Smooth muscle cell (in vitro differentiated cells): ENCODE data around the gene NLRP10. TPM values are rescaled to one million over a fixed set of nuclear protein-coding genes. Genes with fewer than 3 reads are reported as not detected.
A peak's percentile ranks its signal among the peaks of the same experiment; 100 is the strongest.
"Not testable (repeated sequence)": the region's sequence is repeated elsewhere in the genome, so short reads cannot be mapped to it uniquely, and the experiment has no call there.

Experiments
- DNase-seq: peaks from one replicate; lab custom pipeline; 2025; ENCODE audit not compliant: unreplicated experiment; lab: John Stamatoyannopoulos, UW
- H2AFZ ChIP-seq: fragments of 200-600 bp; sonication (generic); 2 replicates; pipeline ENCODE4 v1.6.0; 2016; ENCODE audit warnings: antibody characterized with exemption, low read depth, mild to moderate bottlenecking
- H3F3A ChIP-seq: fragments of 200-600 bp; sonication (generic); 2 replicates; pipeline ENCODE4 v1.6.0; 2017; ENCODE audit warnings: antibody characterized with exemption, low read depth
- H3K27ac ChIP-seq: fragments of 200-600 bp; sonication (generic); 2 replicates; pipeline ENCODE4 v1.5.1; 2016; ENCODE audit warnings: low read depth, mild to moderate bottlenecking
- H3K27me3 ChIP-seq: fragments of 200-600 bp; sonication (generic); 2 replicates; pipeline ENCODE4 v1.6.1; 2016; ENCODE audit warnings: low read depth, mild to moderate bottlenecking
- H3K36me3 ChIP-seq: fragments of 200-600 bp; sonication (generic); 2 replicates; pipeline ENCODE4 v1.5.1; 2016; ENCODE audit warnings: low read depth
- H3K4me1 ChIP-seq: fragments of 200-600 bp; sonication (generic); 2 replicates; pipeline ENCODE4 v1.5.1; 2016; ENCODE audit warnings: low read depth
- H3K4me2 ChIP-seq: fragments of 200-600 bp; sonication (generic); 2 replicates; pipeline ENCODE4 v1.6.0; 2016; ENCODE audit warnings: mild to moderate bottlenecking
- H3K4me3 ChIP-seq: fragments of 200-600 bp; sonication (generic); 2 replicates; pipeline ENCODE4 v1.5.1; 2016; ENCODE audit warnings: mild to moderate bottlenecking
- H3K79me2 ChIP-seq: fragments of 200-600 bp; sonication (generic); 2 replicates; pipeline ENCODE4 v1.6.0; 2016; ENCODE audit warnings: low read depth, mild to moderate bottlenecking
- H3K9ac ChIP-seq: fragments of 200-600 bp; sonication (generic); 2 replicates; pipeline ENCODE4 v1.6.0; 2016; ENCODE audit warnings: low read depth
- H3K9me3 ChIP-seq: fragments of 200-600 bp; sonication (generic); replicated peaks from 2 replicates; pipeline ENCODE4 v1.5.1; 2016; ENCODE audit warnings: low read depth
- H4K20me1 ChIP-seq: fragments of 200-600 bp; sonication (generic); 2 replicates; pipeline ENCODE4 v1.6.0; 2016; ENCODE audit warnings: low read depth
- CTCF ChIP-seq: fragments of 200-600 bp; sonication (generic); IDR thresholded peaks from 2 replicates; pipeline ENCODE4 v1.5.1; 2017; ENCODE audit warnings: borderline replicate concordance, mild to moderate bottlenecking, antibody characterized with exemption; ENCODE audit not compliant: insufficient read depth, poor library complexity, severe bottlenecking
- WGBS: methylation state at CpG from one replicate; pipeline ENCODE4 v1.1.7; 2016; ENCODE audit warnings: low lambda C conversion rate; 5-methylcytosine and 5-hydroxymethylcytosine counted together
- polyA plus RNA-seq: library from polyadenylated mRNA; unstranded; fragments of >200 nt; fragmentation: Nextera tagmentation; extraction: Ambion mirVana; gene quantifications from 2 replicates; pipeline ENCODE4 v1.2.1, GENCODE V29; 2016
- total RNA-seq: library from RNA; depleted of rRNA; stranded (reverse); fragments of >200 nt; gene quantifications from 2 replicates; pipeline ENCODE4 v1.2.3, GENCODE V29; 2014

NLRP10 gene
- total and polyA plus RNA-seq, 2 experiments from 2014 or later: 0.59 to 0.81 TPM

GRCh38 chr11:7999795-8000194 is 34.5 kb upstream of the NLRP10 start:
- Histone ChIP-seq H4K20me1 (no peaks in the 10 kb centered on the region), H3K4me1 (no peaks in the 10 kb centered on the region), H3K4me3 (no peak overlapping the region), H3K79me2 (no peaks in the 10 kb centered on the region), H3K27me3 (no peaks in the 10 kb centered on the region), H3K27ac (no peak overlapping the region), H3K4me2 (no peak overlapping the region), H3K9me3 (no peaks in the 10 kb centered on the region), H2AFZ (no peak overlapping the region), H3K36me3 (peaks cover 26% of the 10 kb centered on the region), H3F3A (peaks cover 14% of the 10 kb centered on the region), H3K9ac (no peak overlapping the region)
- DNase-seq: no peak
- TF ChIP-seq CTCF: no peak
- WGBS: 97% methylated on average over 10 of the region's 10 CpGs

- peaks cover 23% of the 10 kb centered on the region for H4K20me1 ChIP-seq
- no peak for DNase-seq
- WGBS: 83% methylated on average over 6 of the region's 6 CpGs
- no peak for TF ChIP-seq CTCF
- no peaks in the 10 kb centered on the region for H3K27me3 ChIP-seq
- peaks cover 14% of the 10 kb centered on the region for H3F3A ChIP-seq
- no peak overlapping the region for H3K9ac ChIP-seq
- H3K4me3 ChIP-seq: no peak overlapping the region
- no peak overlapping the region for H3K4me2 ChIP-seq
- no peak overlapping the region for H2AFZ ChIP-seq
- no peak overlapping the region for H3K27ac ChIP-seq
- H3K36me3 ChIP-seq: peaks cover 26% of the 10 kb centered on the region
- no peaks in the 10 kb centered on the region for H3K4me1 ChIP-seq
- peaks cover 8% of the 10 kb centered on the region for H3K79me2 ChIP-seq
- no peaks in the 10 kb centered on the region for H3K9me3 ChIP-seq
Observed at GRCh38 chr11:7994581-7995278, 29.5 kb upstream of the NLRP10 start.

GRCh38 chr11:7987560-7987883 is 22.3 kb upstream of the NLRP10 start:
- H3K4me3 ChIP-seq: peak overlapping the region; percentile 95
- not testable (repeated sequence) for H3F3A ChIP-seq, H3K27me3 ChIP-seq, DNase-seq, H3K27ac ChIP-seq, H3K9me3 ChIP-seq, H3K36me3 ChIP-seq
- H2AFZ ChIP-seq: peak overlapping the region; percentile 18
- peaks cover 33% of the 10 kb centered on the region for H4K20me1 ChIP-seq
- H3K4me1 ChIP-seq: peaks cover 11% of the 10 kb centered on the region
- peak overlapping the region; percentile 95 for H3K9ac ChIP-seq
- peak overlapping the region; percentile 100 for H3K4me2 ChIP-seq
- 0% methylated on average over 13 of the region's 13 CpGs for WGBS
- peaks cover 34% of the 10 kb centered on the region for H3K79me2 ChIP-seq

GRCh38 chr11:7986768-7987559 is 21.7 kb upstream of the NLRP10 start, which contains the start of gene EIF3F:
Gene EIF3F, plus strand, starts transcription at chr11:7987337. Its CDS starts 16 bp downstream, at chr11:7987353.
- peaks cover 27% of the 10 kb centered on the region for H4K20me1 ChIP-seq
- 2% methylated on average over 47 of the region's 47 CpGs for WGBS
- H3K27me3 ChIP-seq: no peaks in the 10 kb centered on the region
- peak; percentile 81 for DNase-seq
- no peaks in the 10 kb centered on the region for H3K9me3 ChIP-seq
- no peaks in the 10 kb centered on the region for H3F3A ChIP-seq
- H3K4me3 ChIP-seq: peak within 1 kb of the TSS; percentile 95
- H2AFZ ChIP-seq: peak within 1 kb of the TSS; percentile 92
- peak within 1 kb of the TSS; percentile 100 for H3K4me2 ChIP-seq
- peaks cover 11% of the 10 kb centered on the region for H3K4me1 ChIP-seq
- no peak within 1 kb of the TSS for H3K27ac ChIP-seq
- H3K9ac ChIP-seq: peak within 1 kb of the TSS; percentile 95
- peaks cover 34% of the 10 kb centered on the region for H3K79me2 ChIP-seq
- TF ChIP-seq CTCF: peak; percentile 86
- no peaks in the 10 kb centered on the region for H3K36me3 ChIP-seq
